HG02642 (cell line): ENCODE results near the gene AANAT.

Experiments
- ATAC-seq: cut with Tn5 transposase; IDR thresholded peaks from one replicate; pipeline ENCODE4 v1.9.1; 2021; ENCODE audit warnings: mild to moderate bottlenecking; ENCODE audit not compliant: unreplicated experiment, poor library complexity

The AANAT gene

GRCh38 chr17:76467366-76467765, at the start of gene AANAT:
Gene AANAT (plus strand): TSS chr17:76467603. CDS start chr17:76468747, 1,144 bp downstream.
- ATAC-seq: no peak

GRCh38 chr17:76419576-76420260, 47.7 kb upstream of the AANAT start:
- no peak for ATAC-seq

GRCh38 chr17:76420356-76421043, 46.9 kb upstream of the AANAT start:
- ATAC-seq: no peak

GRCh38 chr17:76421044-76421407, 46.4 kb upstream of the AANAT start:
- no peak for ATAC-seq

- ATAC-seq: no peak
These were observed 45.0 kb upstream of the AANAT start for GRCh38 chr17:76422406-76422805.

- ATAC-seq: no peak
These were observed 44.5 kb upstream of the AANAT start for GRCh38 chr17:76422860-76423259.

GRCh38 chr17:76426853-76427252, 40.5 kb upstream of the AANAT start:
- ATAC-seq: no peak

GRCh38 chr17:76427501-76428231, 39.7 kb upstream of the AANAT start:
- ATAC-seq: no peak

- ATAC-seq: no peak
These were observed 38.9 kb upstream of the AANAT start for GRCh38 chr17:76428511-76428910.

GRCh38 chr17:76431509-76431908, 35.9 kb upstream of the AANAT start:
- no peak for ATAC-seq

- no peak for ATAC-seq
These were observed 35.4 kb upstream of the AANAT start for GRCh38 chr17:76432004-76432403.

GRCh38 chr17:76432712-76433336, 34.6 kb upstream of the AANAT start:
- ATAC-seq: no peak

- no peak for ATAC-seq
These were observed 33.7 kb upstream of the AANAT start for GRCh38 chr17:76433693-76434092.

- no peak for ATAC-seq
These were observed 32.5 kb upstream of the AANAT start for GRCh38 chr17:76434870-76435269.

GRCh38 chr17:76435751-76436150, 31.7 kb upstream of the AANAT start:
- no peak for ATAC-seq

- no peak for ATAC-seq
These were observed 29.7 kb upstream of the AANAT start for GRCh38 chr17:76437467-76438402.

- ATAC-seq: no peak
These were observed 28.5 kb upstream of the AANAT start for GRCh38 chr17:76438906-76439305.

GRCh38 chr17:76439314-76439928, 28.0 kb upstream of the AANAT start:
- ATAC-seq: no peak

- ATAC-seq: no peak
These were observed 26.5 kb upstream of the AANAT start for GRCh38 chr17:76440751-76441362.
